Thyroid gland (tissue), 4 donors: Measurements from ENCODE around the gene PPOX.

Experiments
- POLR2A ChIP-seq, 2 donors: fragments of 450-650 bp; IDR thresholded peaks; one replicate each; pipeline ENCODE4 v1.6.1; 2017; ENCODE audit warnings: antibody characterized with exemption in 2 of 2, mild to moderate bottlenecking in 2 of 2, moderate library complexity in 1 of 2
- TF ChIP-seq, protein P1 (sequence below), 6 experiments: fragments of 200-600 bp in 3 of 6; fragments of 450-650 bp in 3 of 6; sonication (generic) in 3 of 6; IDR thresholded peaks; one replicate each; pipeline ENCODE4 v1.5.1; 2016 to 2019; ENCODE audit warnings: antibody characterized with exemption in 6 of 6, mild to moderate bottlenecking in 2 of 6, inconsistent platforms in 1 of 6, moderate library complexity in 1 of 6

DNA sequence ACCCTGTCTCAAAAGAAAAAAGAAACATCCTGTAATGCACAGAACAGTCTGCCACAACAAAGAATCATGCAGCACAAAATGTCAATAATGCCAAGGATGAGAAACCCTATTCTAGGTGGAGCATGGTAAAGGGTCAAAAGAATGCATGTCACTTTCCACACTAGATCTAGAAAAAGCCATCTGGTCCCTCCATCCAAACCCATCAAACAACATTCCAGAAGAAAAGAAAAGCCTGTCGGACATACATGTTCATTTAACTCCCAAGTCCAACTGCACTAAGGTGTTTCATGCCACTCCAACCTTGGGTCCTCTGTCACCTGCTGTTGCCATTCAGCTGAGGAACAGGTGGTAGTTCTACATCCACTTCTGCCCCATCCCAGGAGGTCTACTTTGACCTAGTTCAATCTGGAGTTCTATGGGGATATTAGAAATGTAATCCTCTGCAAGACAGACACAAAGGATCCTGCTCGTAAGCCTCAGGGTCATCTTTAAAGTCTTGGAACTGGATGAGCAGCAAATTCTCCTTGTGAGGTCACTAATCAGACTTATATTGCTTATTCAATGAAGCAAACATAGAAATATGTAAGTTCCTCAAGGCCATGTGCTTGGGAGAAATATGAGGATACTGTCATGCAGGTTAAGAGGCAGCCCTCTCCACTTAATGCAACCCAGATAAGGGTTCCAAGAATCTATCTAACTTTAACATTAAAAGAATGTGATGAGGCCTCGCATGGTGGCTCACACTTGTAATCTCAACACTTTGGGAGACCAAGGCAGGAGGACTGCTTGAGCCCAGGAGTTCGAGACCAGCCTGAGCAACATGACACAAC is 37.4 kb upstream of the PPOX start:
- TF ChIP-seq POLR2A (IDR thresholded peaks at IDR 0.05), result no peak
- TF ChIP-seq, protein P1, sequence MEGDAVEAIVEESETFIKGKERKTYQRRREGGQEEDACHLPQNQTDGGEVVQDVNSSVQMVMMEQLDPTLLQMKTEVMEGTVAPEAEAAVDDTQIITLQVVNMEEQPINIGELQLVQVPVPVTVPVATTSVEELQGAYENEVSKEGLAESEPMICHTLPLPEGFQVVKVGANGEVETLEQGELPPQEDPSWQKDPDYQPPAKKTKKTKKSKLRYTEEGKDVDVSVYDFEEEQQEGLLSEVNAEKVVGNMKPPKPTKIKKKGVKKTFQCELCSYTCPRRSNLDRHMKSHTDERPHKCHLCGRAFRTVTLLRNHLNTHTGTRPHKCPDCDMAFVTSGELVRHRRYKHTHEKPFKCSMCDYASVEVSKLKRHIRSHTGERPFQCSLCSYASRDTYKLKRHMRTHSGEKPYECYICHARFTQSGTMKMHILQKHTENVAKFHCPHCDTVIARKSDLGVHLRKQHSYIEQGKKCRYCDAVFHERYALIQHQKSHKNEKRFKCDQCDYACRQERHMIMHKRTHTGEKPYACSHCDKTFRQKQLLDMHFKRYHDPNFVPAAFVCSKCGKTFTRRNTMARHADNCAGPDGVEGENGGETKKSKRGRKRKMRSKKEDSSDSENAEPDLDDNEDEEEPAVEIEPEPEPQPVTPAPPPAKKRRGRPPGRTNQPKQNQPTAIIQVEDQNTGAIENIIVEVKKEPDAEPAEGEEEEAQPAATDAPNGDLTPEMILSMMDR (IDR thresholded peaks at IDR 0.05), result no peak
